T-helper 9 cell (primary cell): ENCODE data around the gene TOGARAM2.

Source experiments
- DNase-seq: peaks from one replicate; pipeline ENCODE4 v3.0.0-alpha.2; 2020
- total RNA-seq, 2 donors: gene quantifications; one replicate each; lab custom pipeline; 2026; lab: John Stamatoyannopoulos, UW

Gene TOGARAM2
- total RNA-seq: 0.42 to 2.7 reads per million in 2 donors

- DNase-seq: no peak
Observed at GRCh38 chr2:28981016-28981441, at the start of gene TOGARAM2. Gene TOGARAM2, plus strand, starts transcription at chr2:28981298. Its CDS starts 13,537 bp downstream, at chr2:28994835.

DNA sequence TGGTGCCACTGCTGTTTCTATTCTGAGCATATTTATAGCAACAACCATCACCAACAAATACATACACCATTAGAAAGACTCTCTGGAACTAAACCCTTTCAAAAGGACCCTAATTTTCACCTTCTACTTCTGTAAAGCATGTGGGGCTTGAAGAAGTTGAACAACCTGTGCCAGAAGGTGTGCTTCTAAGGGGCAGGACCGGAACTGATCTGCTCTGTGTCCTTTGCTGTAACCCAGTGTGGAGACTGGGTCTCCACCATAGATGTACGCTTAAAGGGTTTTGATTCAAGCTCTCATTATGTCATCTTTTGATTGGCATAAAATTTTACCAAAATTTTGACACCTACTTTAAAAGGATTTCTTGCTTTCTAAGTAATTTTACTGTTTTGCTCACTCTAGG is 46.3 kb upstream of the TOGARAM2 start:
- no peak for DNase-seq

GRCh38 chr2:28941008-28941407 is 40.1 kb upstream of the TOGARAM2 start:
- no peak for DNase-seq

DNA sequence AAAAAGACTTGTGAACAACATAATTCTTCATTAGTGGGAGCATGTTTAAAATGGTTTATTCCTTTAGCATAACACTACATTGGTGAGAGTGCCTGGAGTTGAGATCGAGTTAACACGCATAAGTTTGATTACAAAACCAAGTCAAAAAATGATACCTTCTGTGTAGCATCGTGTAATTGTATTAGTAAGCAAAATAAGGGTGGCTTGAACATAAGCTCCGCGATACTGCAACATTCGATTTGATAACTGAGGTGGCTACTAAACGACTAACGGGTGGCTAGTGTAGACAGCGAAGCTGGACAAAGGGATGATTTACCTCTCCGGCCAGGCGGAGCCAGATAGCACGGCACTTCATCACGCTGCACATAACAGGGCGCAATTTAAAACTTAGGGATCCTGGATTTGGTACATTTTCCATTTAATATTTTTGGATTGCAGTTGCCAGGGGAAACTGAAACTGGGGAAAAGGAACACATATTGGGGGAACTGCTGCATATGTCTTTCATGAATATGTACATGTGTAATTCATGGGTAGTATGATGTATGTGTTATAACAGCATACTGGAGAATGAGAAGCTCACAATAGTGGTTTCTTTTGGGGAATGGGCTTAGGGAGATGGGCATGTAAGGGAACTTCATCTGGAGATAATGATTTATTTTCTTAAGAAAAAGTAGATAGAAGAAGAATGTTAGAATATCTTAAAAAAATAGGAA is 36.4 kb upstream of the TOGARAM2 start:
- DNase-seq: no peak

- DNase-seq: no peak
Observed at GRCh38 chr2:28948160-28948559, 32.9 kb upstream of the TOGARAM2 start.

DNA sequence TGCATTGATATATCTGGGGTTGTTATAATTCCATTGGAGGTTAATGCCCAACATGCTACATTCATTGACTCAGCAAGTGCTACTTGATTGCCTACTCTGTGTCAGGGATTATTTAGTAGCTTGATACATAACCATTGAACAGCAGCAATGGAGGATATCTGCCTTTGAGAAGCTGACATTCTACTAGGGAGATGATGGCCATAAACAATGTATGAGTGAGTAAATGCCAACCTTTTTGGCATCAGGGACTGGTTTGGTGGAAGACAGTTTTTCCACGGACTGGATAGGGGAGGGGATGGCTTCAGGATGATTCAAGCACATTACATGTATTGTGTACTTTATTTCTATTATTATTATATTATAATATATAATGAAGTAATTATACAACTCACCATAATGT is 31.9 kb upstream of the TOGARAM2 start:
- no peak for DNase-seq

DNA sequence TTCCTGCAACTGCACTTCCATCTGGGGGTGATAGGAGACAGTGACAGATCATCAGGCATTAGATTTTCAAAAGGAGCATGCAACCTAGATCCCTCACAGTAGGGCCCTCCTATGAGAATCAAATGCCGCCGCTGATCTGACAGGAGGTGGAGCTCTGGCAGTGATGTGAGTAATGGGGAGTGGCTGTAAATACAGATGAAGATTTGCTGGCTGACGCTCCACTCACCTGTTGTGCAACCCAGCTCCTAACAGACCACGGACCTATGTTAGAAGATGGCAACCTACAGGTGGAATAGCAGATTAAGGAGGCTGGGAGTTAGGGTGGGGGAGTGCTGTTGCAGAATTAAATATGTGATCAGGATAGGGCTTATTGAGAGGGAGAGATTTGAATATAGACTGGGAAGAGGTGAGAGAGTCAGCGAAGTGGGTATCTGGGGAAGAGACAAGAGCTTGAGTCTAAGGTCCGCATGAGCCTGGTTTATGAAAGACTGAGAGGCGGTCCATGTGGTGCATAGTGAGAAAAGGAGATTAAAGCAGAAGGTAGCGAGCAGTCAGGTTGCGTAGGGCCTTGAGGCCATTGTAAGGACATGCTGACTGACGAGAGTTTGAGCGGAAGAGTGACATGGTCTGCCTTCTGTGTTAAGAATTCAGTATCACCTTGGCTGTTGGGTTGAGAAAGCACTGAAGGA is 31.3 kb upstream of the TOGARAM2 start:
- no peak for DNase-seq

DNA sequence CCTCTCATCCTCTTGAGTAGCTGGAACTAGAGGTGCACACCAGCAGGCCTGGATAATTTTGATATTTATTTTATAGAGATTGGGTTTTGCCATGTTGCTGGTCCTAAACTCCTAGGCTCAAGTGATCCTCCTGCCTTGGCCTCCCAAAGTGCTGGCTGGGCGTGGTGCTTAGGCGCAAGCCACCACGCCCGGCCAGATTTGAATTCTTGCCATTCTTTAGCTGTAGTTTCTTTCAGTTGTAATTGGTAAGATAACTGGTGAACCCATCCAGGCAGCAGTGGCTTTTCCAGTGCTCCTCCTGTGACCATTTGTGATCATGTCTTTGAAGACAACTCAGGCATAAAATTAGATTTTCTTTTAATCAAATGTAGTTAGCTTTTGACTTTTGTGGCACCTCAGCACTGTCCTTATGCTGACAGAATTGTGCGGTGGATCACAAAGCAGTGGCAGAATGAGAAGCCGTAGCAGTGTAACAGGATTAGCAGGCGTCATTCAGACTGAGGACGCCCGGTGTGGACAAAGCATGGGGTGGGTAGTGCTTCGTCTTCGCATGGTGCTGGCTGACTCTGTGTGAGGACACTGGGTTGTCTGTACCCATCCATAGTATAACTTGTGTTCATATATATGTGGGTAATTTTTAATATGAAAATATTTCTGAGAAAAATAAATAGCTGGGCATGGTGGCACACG is 30.0 kb upstream of the TOGARAM2 start:
- no peak for DNase-seq

- no peak for DNase-seq
Observed at GRCh38 chr2:28951910-28952835, 28.9 kb upstream of the TOGARAM2 start.

DNA sequence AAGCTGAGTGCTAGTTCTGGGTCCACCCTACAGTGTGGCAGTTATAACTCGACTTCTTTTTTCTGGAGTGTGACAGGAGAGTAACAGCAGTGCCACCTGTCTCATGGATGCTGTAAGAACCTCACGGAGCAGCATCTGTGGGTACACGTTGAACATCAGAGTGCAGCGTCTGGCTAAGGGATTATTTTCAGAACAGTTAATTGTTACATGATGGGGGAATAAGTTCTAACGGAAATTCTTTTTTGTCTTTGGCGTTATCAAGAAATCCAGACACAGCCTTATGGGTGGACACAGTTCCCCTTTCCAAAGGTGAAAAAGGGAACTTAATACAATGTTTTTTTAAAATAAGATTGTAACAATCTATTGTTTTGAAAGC is 28.3 kb upstream of the TOGARAM2 start:
- DNase-seq: no peak

- DNase-seq: no peak
Observed at GRCh38 chr2:28955467-28955866, 25.6 kb upstream of the TOGARAM2 start.

GRCh38 chr2:28956415-28956826 is 24.7 kb upstream of the TOGARAM2 start:
- peak; percentile 39 for DNase-seq

DNA sequence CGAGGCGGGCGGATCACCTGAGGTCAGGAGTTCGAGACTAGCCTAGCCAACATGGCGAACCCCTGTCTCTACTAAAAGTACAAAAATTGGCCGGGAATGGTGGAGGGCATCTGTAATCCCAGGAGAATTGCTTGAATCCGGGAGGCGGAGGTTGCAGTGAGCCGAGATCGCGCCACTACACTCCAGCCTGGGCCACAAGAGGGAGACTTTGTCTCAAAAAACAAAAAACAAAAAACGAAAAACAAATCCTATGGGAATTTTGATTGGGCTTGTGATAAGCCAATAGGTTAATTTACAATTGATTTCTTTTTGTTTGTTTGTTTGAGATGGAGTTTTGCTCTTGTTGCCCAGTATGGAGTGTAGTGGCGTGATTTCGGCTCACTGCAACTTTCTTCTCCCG is 24.2 kb upstream of the TOGARAM2 start:
- no peak for DNase-seq

GRCh38 chr2:28958689-28959088 is 22.4 kb upstream of the TOGARAM2 start:
- peak; percentile 8 for DNase-seq

GRCh38 chr2:28960401-28960800 is 20.7 kb upstream of the TOGARAM2 start:
- no peak for DNase-seq

GRCh38 chr2:28962505-28962904 is 18.6 kb upstream of the TOGARAM2 start:
- no peak for DNase-seq

- no peak for DNase-seq
Observed at GRCh38 chr2:28970464-28971160, 10.5 kb upstream of the TOGARAM2 start.

DNA sequence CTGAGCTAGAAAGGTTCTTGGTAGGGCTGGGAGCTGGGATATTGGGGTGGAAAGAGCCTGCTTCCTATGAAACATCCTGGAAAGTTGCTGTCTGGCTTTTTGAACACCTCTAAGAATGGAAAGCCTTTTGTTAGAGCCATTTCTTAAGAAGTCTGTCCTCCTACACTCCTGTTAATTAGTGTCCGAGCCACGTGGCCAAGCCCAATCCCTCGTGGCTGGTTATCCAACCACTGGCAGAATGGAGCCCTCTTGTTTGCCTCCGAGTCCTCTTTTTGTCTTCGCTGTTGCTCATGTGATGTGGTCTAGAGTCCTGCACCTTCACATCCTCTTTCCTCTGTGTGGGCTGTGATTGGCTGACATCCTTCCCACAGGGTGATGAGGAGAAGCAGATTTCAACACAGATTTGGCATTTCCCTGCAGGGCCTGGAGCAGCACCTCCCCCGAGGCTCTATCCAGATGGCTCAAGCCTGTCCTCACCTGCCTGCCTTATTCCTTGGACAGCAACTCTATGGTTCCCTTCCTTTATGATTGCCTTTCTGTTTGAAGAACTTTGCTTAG is 8.2 kb upstream of the TOGARAM2 start:
- no peak for DNase-seq

- DNase-seq: no peak
Observed at GRCh38 chr2:28974252-28974651, 6.8 kb upstream of the TOGARAM2 start.

DNA sequence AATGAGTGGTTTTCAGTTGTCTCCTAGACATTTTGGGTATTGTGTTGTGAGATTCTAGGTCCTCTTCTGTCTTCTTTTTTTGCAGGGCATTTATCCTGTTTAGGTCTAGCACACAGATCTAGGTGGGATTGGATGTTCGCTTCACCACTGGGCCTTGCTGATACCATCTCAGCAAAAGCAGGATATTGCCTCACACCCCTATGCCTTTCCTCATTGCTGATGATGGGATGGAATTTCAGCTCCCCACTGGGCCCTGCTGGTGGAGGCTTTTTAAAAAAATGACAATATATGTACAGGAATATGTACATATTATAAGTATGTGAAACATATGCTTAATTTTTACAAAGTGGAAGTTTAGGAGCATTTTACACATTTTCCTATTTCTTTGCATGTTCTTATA is 5.4 kb upstream of the TOGARAM2 start:
- DNase-seq: no peak

GRCh38 chr2:28976584-28976983 is 4.5 kb upstream of the TOGARAM2 start:
- DNase-seq: no peak
